MM.1S (cell line): ENCODE data around the gene RNF212.

ENCODE experiments used
- CTCF ChIP-seq: fragments of 300-600 bp; sonication (generic); IDR thresholded peaks from 2 replicates; pipeline ENCODE4 v1.5.1; 2016; ENCODE audit warnings: antibody characterized with exemption, low read length, mixed read lengths
- EZH2 ChIP-seq: fragments of 300-600 bp; sonication (generic); optimal IDR thresholded peaks from 2 replicates; pipeline ENCODE3; 2017; ENCODE audit warnings: low read depth, mild to moderate bottlenecking, antibody characterized with exemption, low read length, mixed read lengths

DNA sequence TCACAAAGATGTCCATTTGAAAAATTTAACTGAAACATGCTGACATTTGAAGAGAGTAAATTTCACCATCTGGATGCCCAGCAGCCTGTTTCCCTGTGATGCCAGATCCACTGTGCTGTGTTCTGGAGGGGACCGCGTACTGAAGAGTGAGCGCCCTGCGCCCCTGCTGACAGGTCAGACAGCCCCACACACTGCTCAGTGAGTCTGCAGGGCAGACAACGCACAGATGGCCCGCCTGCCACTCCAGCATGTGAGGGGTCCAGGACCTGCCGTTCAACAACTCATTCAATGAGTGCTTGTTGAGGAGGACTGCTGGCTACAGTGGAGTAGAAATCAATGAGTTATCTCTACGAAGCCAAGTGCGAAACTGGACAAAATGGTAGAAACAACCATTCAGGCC, 52.7 kb downstream of the RNF212 start:
- TF ChIP-seq CTCF (no peak), EZH2 (no peak)
